NB4 (cell line): ENCODE data around the gene CDC42EP5.

Experiments used
- MYC ChIP-seq: IDR thresholded peaks from 2 replicates; pipeline ENCODE4 v1.6.1; 2011; ENCODE audit warnings: low read depth, low read length
- POLR2A ChIP-seq: IDR thresholded peaks from 2 replicates; pipeline ENCODE4 v1.6.1; 2011; ENCODE audit warnings: mild to moderate bottlenecking; ENCODE audit not compliant: insufficient read length; ENCODE audit errors: extremely low read depth
- TF ChIP-seq, protein P1 (sequence below): IDR thresholded peaks from one replicate; pipeline ENCODE4 v1.5.1; 2012; ENCODE audit warnings: low read depth, low read length
- TF ChIP-seq, protein P2 (sequence below): IDR thresholded peaks from 2 replicates; pipeline ENCODE4 v1.6.1; 2011; ENCODE audit warnings: low read depth, low read length

GRCh38 chr19:54518844-54519243 is 45.7 kb upstream of the CDC42EP5 start:
- TF ChIP-seq, protein P1, sequence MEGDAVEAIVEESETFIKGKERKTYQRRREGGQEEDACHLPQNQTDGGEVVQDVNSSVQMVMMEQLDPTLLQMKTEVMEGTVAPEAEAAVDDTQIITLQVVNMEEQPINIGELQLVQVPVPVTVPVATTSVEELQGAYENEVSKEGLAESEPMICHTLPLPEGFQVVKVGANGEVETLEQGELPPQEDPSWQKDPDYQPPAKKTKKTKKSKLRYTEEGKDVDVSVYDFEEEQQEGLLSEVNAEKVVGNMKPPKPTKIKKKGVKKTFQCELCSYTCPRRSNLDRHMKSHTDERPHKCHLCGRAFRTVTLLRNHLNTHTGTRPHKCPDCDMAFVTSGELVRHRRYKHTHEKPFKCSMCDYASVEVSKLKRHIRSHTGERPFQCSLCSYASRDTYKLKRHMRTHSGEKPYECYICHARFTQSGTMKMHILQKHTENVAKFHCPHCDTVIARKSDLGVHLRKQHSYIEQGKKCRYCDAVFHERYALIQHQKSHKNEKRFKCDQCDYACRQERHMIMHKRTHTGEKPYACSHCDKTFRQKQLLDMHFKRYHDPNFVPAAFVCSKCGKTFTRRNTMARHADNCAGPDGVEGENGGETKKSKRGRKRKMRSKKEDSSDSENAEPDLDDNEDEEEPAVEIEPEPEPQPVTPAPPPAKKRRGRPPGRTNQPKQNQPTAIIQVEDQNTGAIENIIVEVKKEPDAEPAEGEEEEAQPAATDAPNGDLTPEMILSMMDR = no peak
- TF ChIP-seq, protein P2, sequence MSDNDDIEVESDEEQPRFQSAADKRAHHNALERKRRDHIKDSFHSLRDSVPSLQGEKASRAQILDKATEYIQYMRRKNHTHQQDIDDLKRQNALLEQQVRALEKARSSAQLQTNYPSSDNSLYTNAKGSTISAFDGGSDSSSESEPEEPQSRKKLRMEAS = no peak
- TF ChIP-seq POLR2A = no peak
- TF ChIP-seq MYC = no peak
